ENCODE data around the gene VENTX. TPM values are rescaled to one million over a fixed set of nuclear protein-coding genes. Genes with fewer than 3 reads are reported as not detected.

Gene VENTX
- total and polyA plus RNA-seq, 2 experiments from 2014 or later = not detected

- no peak for DNase-seq
- WGBS, 2 experiments (ENCODE audit: low coverage in 1 of 2, low lambda C conversion rate in 2 of 2, missing lambda C conversion rate in 2 of 2) = 84 to 85% methylated on average over 22 of the region's 22 CpGs
- Histone ChIP-seq H3K9ac (no peak overlapping the region), H3F3A (ENCODE audit: insufficient read depth) (no peaks in the 10 kb centered on the region), H2AFZ (no peak overlapping the region), H3K36me3 (ENCODE audit: low read depth) (no peaks in the 10 kb centered on the region), H3K4me1 (ENCODE audit: insufficient read depth) (peaks cover under 1% of the 10 kb centered on the region; the same call in 1 of the 2 replicates), H4K20me1 (ENCODE audit: insufficient read depth) (no peaks in the 10 kb centered on the region), H3K79me2 (ENCODE audit: insufficient read depth) (no peaks in the 10 kb centered on the region), H3K27ac (no peak overlapping the region), H3K27me3 (replicated peaks; ENCODE audit: insufficient read depth) (peaks cover 11% of the 10 kb centered on the region), H3K9me3 (ENCODE audit: low read depth) (no peaks in the 10 kb centered on the region), H3K9me2 (ENCODE audit: insufficient read depth) (no peaks in the 10 kb centered on the region), H3K4me2 (ENCODE audit: unreplicated experiment) (no peak overlapping the region), H3K4me3 (no peak overlapping the region)
- in situ Hi-C loops (cut with MboI) = no loop called here
- TF ChIP-seq EZH2 (IDR thresholded peaks at IDR 0.05; ENCODE audit: insufficient read depth, poor library complexity, severe bottlenecking) = no peak
- no peak for TF ChIP-seq EZH2phosphoT487 (IDR thresholded peaks at IDR 0.05; ENCODE audit: insufficient read depth, low read depth)
Measured at GRCh38 chr10:133253361-133253955, 15.8 kb downstream of the VENTX start.

DNA sequence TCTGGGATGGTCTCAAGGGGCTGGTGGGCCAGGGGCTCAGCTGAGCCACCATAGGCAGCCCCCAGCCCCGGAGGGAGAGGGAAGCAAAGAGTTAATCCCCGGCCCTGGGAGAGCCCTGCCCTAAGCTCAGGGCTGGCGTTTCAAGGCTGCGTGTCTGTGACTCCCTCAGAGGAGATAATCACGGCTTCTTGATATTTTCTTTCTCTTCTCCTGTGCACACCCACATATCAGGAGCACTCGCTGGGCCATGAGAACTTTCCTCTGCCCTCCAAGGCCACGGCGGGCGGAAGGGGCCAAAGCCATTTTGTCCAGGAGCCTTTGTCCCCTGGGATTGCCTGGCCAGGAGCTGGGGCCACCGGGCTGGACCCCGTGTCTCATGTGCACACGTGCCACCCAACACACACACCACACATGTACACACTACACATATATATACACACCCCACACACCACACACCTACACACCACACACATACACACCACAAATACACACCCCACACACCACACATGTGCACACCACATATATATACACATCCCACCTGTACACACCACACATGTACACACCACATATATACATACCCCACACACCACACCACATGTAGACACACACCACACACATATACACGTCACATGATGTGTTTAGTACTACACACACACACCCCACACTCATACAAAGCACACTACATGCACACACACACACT, 16.9 kb downstream of the VENTX start:
- WGBS, 2 experiments (ENCODE audit: low coverage in 1 of 2, low lambda C conversion rate in 2 of 2, missing lambda C conversion rate in 2 of 2) = 64 to 67% methylated on average over 13 of the region's 13 CpGs
- H4K20me1 ChIP-seq (ENCODE audit: insufficient read depth) = no peaks in the 10 kb centered on the region
- no peaks in the 10 kb centered on the region for H3K9me3 ChIP-seq (ENCODE audit: low read depth)
- peaks cover 10% of the 10 kb centered on the region for H3K27me3 ChIP-seq (replicated peaks; ENCODE audit: insufficient read depth)
- H3K79me2 ChIP-seq (ENCODE audit: insufficient read depth) = no peaks in the 10 kb centered on the region
- H3K27ac ChIP-seq = no peak overlapping the region
- no peak overlapping the region for H3K4me3 ChIP-seq
- peaks cover under 1% of the 10 kb centered on the region for H3F3A ChIP-seq (ENCODE audit: insufficient read depth)
- in situ Hi-C loops (cut with MboI) = no loop called here
- H3K9ac ChIP-seq = no peak overlapping the region
- DNase-seq = no peak
- no peaks in the 10 kb centered on the region for H3K9me2 ChIP-seq (ENCODE audit: insufficient read depth)
- peaks cover 9% of the 10 kb centered on the region for H3K4me1 ChIP-seq (ENCODE audit: insufficient read depth)
- H3K4me2 ChIP-seq (ENCODE audit: unreplicated experiment) = no peak overlapping the region
- TF ChIP-seq EZH2 (IDR thresholded peaks at IDR 0.05; ENCODE audit: insufficient read depth, poor library complexity, severe bottlenecking) = no peak
- no peak for TF ChIP-seq EZH2phosphoT487 (IDR thresholded peaks at IDR 0.05; ENCODE audit: insufficient read depth, low read depth)
- H3K36me3 ChIP-seq (ENCODE audit: low read depth) = no peaks in the 10 kb centered on the region
- H2AFZ ChIP-seq = no peak overlapping the region

DNA sequence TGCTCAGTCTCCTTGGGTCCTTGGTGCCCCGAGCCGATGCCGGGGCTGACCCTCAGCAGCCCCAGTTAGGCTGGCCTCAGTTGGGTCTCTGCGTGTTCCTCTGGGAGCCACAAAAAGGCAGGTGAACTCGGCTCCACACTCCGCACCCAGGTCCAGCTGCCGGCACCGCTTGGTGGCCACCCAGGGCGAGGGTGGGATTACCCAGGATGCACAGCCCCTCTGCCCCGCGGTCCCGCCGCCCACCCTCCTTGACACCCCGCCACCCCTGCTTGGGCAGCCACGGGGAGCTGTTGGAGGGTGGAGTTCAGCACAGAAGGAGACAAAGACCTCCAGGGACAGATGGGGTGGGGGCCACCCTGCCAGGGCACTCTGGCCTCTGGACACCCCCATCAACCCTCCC, 17.7 kb downstream of the VENTX start:
- H3K4me2 ChIP-seq (ENCODE audit: unreplicated experiment) = no peak overlapping the region
- peaks cover 8% of the 10 kb centered on the region for H3F3A ChIP-seq (ENCODE audit: insufficient read depth)
- H3K4me3 ChIP-seq = no peak overlapping the region
- no peaks in the 10 kb centered on the region for H4K20me1 ChIP-seq (ENCODE audit: insufficient read depth)
- no peaks in the 10 kb centered on the region for H3K9me3 ChIP-seq (ENCODE audit: low read depth)
- H3K27ac ChIP-seq = no peak overlapping the region
- peaks cover 16% of the 10 kb centered on the region for H3K4me1 ChIP-seq (ENCODE audit: insufficient read depth)
- DNase-seq = no peak
- H3K9me2 ChIP-seq (ENCODE audit: insufficient read depth) = no peaks in the 10 kb centered on the region
- TF ChIP-seq EZH2 (IDR thresholded peaks at IDR 0.05; ENCODE audit: insufficient read depth, poor library complexity, severe bottlenecking) (no peak), EZH2phosphoT487 (IDR thresholded peaks at IDR 0.05; ENCODE audit: insufficient read depth, low read depth) (no peak)
- no peaks in the 10 kb centered on the region for H3K79me2 ChIP-seq (ENCODE audit: insufficient read depth)
- H3K9ac ChIP-seq = no peak overlapping the region
- H3K36me3 ChIP-seq (ENCODE audit: low read depth) = no peaks in the 10 kb centered on the region
- in situ Hi-C loops (cut with MboI) = no loop called here
- H2AFZ ChIP-seq = no peak overlapping the region
- WGBS, 2 experiments (ENCODE audit: low coverage in 1 of 2, low lambda C conversion rate in 2 of 2, missing lambda C conversion rate in 2 of 2) = 91 to 97% methylated on average over 14 to 15 of the region's 15 CpGs
- H3K27me3 ChIP-seq (replicated peaks; ENCODE audit: insufficient read depth) = peaks cover 2% of the 10 kb centered on the region

DNA sequence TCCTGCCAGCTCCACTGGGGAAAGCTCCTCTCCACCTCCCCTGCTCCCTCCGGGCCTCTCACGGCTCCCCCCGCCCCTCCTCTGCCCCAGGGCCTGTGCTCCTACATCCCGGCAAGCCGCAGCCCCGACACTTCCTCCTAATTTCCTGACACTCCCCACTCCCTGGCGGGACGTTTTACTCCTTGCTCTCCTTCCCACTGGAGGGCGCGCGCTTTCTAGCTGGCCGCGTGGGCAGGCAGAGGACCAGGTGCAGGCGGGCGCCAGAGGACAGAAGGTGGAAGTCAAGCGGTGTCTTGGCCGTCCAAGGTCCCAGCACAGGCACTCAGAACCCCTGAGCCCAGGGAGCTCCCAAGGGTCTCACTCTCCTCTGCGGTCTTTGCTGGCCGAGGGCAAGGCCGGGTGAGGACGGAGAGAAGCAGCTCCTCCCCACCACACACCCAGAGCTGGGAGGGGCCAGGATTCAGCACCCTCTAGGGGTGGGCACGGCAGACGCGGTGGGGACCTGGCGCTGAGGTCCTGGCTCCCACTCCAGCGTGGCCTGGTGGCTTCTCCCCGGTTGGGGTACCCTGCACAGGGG, 19.9 kb downstream of the VENTX start:
- whole genome bisulfite sequencing, 2 experiments (ENCODE audit: low coverage in 1 of 2, low lambda C conversion rate in 2 of 2, missing lambda C conversion rate in 2 of 2) = 43 to 47% methylated on average over 20 to 27 of the region's 27 CpGs
- Histone ChIP-seq H3F3A (ENCODE audit: insufficient read depth) (peaks cover 9% of the 10 kb centered on the region), H3K79me2 (ENCODE audit: insufficient read depth) (no peaks in the 10 kb centered on the region), H3K4me2 (ENCODE audit: unreplicated experiment) (no peak overlapping the region), H2AFZ (no peak overlapping the region), H3K27ac (no peak overlapping the region), H3K27me3 (replicated peaks; ENCODE audit: insufficient read depth) (no peaks in the 10 kb centered on the region), H3K9me3 (ENCODE audit: low read depth) (no peaks in the 10 kb centered on the region), H3K4me3 (no peak overlapping the region), H3K36me3 (ENCODE audit: low read depth) (no peaks in the 10 kb centered on the region), H3K9ac (no peak overlapping the region), H3K9me2 (ENCODE audit: insufficient read depth) (no peaks in the 10 kb centered on the region), H3K4me1 (ENCODE audit: insufficient read depth) (peaks cover 16% of the 10 kb centered on the region), H4K20me1 (ENCODE audit: insufficient read depth) (no peaks in the 10 kb centered on the region)
- TF ChIP-seq EZH2phosphoT487 (IDR thresholded peaks at IDR 0.05; ENCODE audit: insufficient read depth, low read depth) = no peak
- TF ChIP-seq EZH2 (IDR thresholded peaks at IDR 0.05; ENCODE audit: insufficient read depth, poor library complexity, severe bottlenecking) = no peak
- in situ Hi-C loops (cut with MboI) = no loop called here
- DNase-seq = peak; percentile 29

Measured in GM23248 (cell line).